Fibroblast of lung (primary cell): ENCODE data around the gene TIMP4.

Experiments
- CTCF ChIP-seq, 2 donors: IDR thresholded peaks in 1 of 2; conservative IDR thresholded peaks in 1 of 2; 1 replicate in 1 of 2; 2 replicates in 1 of 2; pipeline ENCODE4 v1.5.1; 2011 to 2012; ENCODE audit warnings: low read length in 2 of 2, control low read depth in 1 of 2, inconsistent platforms in 1 of 2, low read depth in 1 of 2, mild to moderate bottlenecking in 1 of 2
- EZH2 ChIP-seq: IDR thresholded peaks from 2 replicates; pipeline ENCODE4 v1.5.1; 2012; ENCODE audit warnings: low read length, control low read depth, mild to moderate bottlenecking; ENCODE audit errors: missing control alignments

DNA sequence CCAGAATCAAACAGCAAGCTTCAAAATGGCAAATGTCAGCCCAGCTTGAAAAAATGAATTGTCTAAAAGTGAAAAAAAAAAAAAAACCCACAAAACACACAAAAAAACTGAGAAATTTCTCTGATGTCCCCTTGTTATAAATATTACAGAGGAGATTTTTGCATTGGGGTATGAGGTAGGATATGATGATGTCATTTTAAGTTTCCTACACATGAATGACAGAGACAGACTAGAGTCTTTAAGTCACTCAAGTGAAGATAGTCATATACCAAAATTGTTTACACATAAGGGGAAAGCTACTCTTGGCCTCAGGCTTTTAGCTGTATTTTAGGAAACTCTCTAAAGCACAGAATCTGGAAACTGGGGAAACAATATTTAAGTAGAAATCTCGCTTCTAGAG lies 32.9 kb downstream of the TIMP4 start:
- TF ChIP-seq CTCF (conservative IDR thresholded peaks at IDR 0.05 in 1 of 2, IDR thresholded peaks at IDR 0.05 in 1 of 2; ENCODE audit: low read depth in 1 of 2, low read length in 2 of 2) (no peak), EZH2 (no peak)
